KMS-11 (cell line): ENCODE results near the gene DDIT3.

Experiments
- H2AFZ ChIP-seq: fragments of 200-600 bp; sonication (generic); 2 replicates; pipeline ENCODE4 v1.6.1; 2016; ENCODE audit warnings: antibody characterized with exemption, mixed run types, low read depth
- H3K27ac ChIP-seq: fragments of 200-600 bp; sonication (generic); 2 replicates; pipeline ENCODE4 v1.6.1; 2016; ENCODE audit warnings: mild to moderate bottlenecking, mixed run types
- H3K27me3 ChIP-seq: fragments of 200-600 bp; sonication (generic); 2 replicates; pipeline ENCODE4 v1.6.1; 2017; ENCODE audit warnings: mild to moderate bottlenecking, low read depth, mixed run types, moderate library complexity; ENCODE audit not compliant: insufficient read depth
- H3K36me3 ChIP-seq: fragments of 200-600 bp; sonication (generic); 2 replicates; pipeline ENCODE4 v1.6.1; 2017; ENCODE audit warnings: mild to moderate bottlenecking, mixed run types; ENCODE audit not compliant: insufficient read depth
- H3K4me1 ChIP-seq: fragments of 200-600 bp; sonication (generic); 2 replicates; pipeline ENCODE4 v1.6.1; 2016; ENCODE audit warnings: mild to moderate bottlenecking, low read depth, mixed run types; ENCODE audit not compliant: poor library complexity, severe bottlenecking
- H3K4me2 ChIP-seq: fragments of 200-600 bp; sonication (generic); 2 replicates; pipeline ENCODE4 v1.7.0; 2016; ENCODE audit warnings: mild to moderate bottlenecking, mixed run types
- H3K4me3 ChIP-seq: fragments of 200-600 bp; sonication (generic); IDR thresholded peaks from 2 replicates; pipeline ENCODE4 v1.6.1; 2017; ENCODE audit warnings: low read depth, low read length, mixed read lengths; ENCODE audit not compliant: insufficient read depth
- H3K79me2 ChIP-seq: fragments of 200-600 bp; sonication (generic); 2 replicates; pipeline ENCODE4 v1.6.1; 2016; ENCODE audit warnings: low read depth, mixed run types; ENCODE audit not compliant: insufficient read depth
- H3K9ac ChIP-seq: fragments of 200-600 bp; sonication (generic); 2 replicates; pipeline ENCODE4 v1.6.1; 2016; ENCODE audit warnings: mild to moderate bottlenecking, mixed run types
- H4K20me1 ChIP-seq: fragments of 200-600 bp; sonication (generic); 2 replicates; pipeline ENCODE4 v1.6.1; 2016; ENCODE audit warnings: mild to moderate bottlenecking, mixed run types; ENCODE audit not compliant: insufficient read depth
- TF ChIP-seq, protein P1 (sequence below): fragments of 200-600 bp; sonication (generic); conservative IDR thresholded peaks from 2 replicates; pipeline ENCODE4 v1.6.1; 2017; ENCODE audit warnings: low read depth, mild to moderate bottlenecking, antibody characterized with exemption, low read length, moderate library complexity, mixed read lengths

The DDIT3 gene

DNA sequence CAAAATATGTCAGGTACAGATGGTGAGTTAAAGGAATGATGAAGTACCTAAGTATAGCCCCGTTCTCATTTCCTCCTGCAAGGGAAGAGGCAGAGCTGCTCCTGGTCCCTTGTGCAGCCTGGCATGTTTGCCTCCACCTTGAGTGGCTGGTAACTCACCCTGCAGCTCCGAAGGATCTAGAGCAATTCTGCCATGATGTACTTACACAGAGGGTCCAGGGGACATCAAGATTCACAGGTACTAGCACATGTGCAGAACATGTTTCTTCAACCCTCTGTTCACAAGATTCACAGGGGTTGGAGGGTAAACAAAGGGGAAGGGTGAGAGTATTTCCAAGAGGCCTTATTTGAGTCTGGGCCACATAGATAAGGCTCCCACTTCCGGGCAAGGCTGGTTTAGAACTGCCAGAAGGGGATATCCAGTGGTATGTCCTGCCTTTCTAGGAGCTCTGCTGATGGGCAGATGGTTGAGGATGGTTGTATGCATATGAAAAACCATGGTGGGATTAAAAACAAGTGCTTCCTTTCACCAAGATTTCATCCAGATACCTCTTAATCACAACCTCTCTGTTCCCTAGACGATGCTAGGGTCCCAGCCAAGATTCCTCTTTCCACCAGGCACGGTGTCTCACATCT lies 18.9 kb upstream of the DDIT3 start:
- no peak overlapping the region for H3K27ac ChIP-seq
- H2AFZ ChIP-seq = no peak overlapping the region
- H3K79me2 ChIP-seq = no peaks in the 10 kb centered on the region
- H3K4me1 ChIP-seq = no peaks in the 10 kb centered on the region
- H3K4me3 ChIP-seq = no peak overlapping the region
- H3K4me2 ChIP-seq = no peak overlapping the region
- no peaks in the 10 kb centered on the region for H3K27me3 ChIP-seq
- TF ChIP-seq, protein P1, sequence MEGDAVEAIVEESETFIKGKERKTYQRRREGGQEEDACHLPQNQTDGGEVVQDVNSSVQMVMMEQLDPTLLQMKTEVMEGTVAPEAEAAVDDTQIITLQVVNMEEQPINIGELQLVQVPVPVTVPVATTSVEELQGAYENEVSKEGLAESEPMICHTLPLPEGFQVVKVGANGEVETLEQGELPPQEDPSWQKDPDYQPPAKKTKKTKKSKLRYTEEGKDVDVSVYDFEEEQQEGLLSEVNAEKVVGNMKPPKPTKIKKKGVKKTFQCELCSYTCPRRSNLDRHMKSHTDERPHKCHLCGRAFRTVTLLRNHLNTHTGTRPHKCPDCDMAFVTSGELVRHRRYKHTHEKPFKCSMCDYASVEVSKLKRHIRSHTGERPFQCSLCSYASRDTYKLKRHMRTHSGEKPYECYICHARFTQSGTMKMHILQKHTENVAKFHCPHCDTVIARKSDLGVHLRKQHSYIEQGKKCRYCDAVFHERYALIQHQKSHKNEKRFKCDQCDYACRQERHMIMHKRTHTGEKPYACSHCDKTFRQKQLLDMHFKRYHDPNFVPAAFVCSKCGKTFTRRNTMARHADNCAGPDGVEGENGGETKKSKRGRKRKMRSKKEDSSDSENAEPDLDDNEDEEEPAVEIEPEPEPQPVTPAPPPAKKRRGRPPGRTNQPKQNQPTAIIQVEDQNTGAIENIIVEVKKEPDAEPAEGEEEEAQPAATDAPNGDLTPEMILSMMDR = no peak
- no peaks in the 10 kb centered on the region for H4K20me1 ChIP-seq
- H3K36me3 ChIP-seq = peaks cover 5% of the 10 kb centered on the region; the same call in 1 of the 2 replicates
- H3K9ac ChIP-seq = no peak overlapping the region

DNA sequence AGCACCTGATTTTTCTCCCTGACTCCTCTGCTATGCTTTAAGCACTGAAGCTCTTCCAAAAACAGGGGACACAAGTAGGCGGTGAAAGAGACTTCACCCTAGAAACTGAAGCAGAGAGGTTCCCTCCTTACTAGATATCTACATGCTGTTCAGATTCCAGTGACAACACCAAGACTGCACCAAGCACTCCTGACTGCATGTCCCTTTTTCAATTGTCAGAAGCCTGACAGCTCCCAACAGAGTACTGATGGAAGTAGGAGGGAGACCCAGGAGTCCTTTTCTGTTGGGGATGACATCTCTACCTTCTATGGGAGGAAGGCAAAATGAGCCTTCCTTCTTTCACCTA lies 16.3 kb upstream of the DDIT3 start:
- no peaks in the 10 kb centered on the region for H3K27me3 ChIP-seq
- peaks cover 10% of the 10 kb centered on the region; the same call in 1 of the 2 replicates for H3K36me3 ChIP-seq
- H3K4me3 ChIP-seq = no peak overlapping the region
- no peak overlapping the region for H2AFZ ChIP-seq
- H3K79me2 ChIP-seq = no peaks in the 10 kb centered on the region
- TF ChIP-seq, protein P1 = no peak
- H3K4me2 ChIP-seq = no peak overlapping the region
- no peak overlapping the region for H3K27ac ChIP-seq
- H3K4me1 ChIP-seq = no peaks in the 10 kb centered on the region
- H4K20me1 ChIP-seq = no peaks in the 10 kb centered on the region
- no peak overlapping the region for H3K9ac ChIP-seq

DNA sequence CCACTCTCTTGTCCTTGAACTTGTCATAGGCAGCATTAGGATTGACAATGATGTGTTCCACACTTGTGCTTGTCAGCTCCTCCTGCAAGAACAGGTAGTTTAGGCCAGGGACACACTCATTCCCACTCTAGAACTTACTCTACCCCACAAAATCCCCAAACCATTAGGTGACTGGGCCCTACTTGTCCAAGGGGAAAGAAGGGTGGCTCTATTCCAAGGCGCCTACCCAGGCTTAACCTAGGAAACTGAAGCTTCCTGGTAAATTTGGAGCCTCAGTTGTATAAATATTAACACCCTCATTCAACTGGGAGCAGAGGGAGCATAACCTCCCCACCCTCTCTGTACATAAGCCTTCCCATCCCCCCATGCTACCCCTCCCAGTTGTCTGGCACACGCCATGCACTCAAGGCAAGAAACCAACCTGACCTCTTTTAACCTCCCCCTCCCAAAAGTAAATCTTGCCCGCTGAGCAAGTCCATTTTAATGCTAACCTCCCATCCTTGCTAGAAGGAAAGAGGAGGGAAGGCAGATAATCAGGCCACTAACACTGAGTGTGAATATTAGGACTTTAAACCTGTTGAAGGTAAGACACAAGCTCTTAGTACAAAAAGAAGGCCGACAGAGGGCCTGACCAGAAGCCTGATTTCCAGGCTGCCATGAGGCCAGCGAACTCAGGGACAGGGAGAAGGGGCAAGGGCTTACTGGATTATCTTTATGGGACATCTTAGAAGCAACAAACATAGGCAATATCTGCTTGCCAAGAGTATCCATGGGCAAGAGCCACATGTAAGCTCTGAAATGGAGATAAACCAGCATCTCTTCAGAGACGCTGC lies 15.7 kb upstream of the DDIT3 start:
- Histone ChIP-seq H3K79me2 (no peaks in the 10 kb centered on the region), H3K4me1 (no peaks in the 10 kb centered on the region), H2AFZ (no peak overlapping the region), H3K27me3 (no peaks in the 10 kb centered on the region), H3K9ac (no peak overlapping the region), H3K4me3 (no peak overlapping the region), H3K36me3 (peaks cover 10% of the 10 kb centered on the region; the same call in 1 of the 2 replicates), H4K20me1 (no peaks in the 10 kb centered on the region), H3K4me2 (no peak overlapping the region), H3K27ac (no peak overlapping the region)
- TF ChIP-seq, protein P1 = no peak

DNA sequence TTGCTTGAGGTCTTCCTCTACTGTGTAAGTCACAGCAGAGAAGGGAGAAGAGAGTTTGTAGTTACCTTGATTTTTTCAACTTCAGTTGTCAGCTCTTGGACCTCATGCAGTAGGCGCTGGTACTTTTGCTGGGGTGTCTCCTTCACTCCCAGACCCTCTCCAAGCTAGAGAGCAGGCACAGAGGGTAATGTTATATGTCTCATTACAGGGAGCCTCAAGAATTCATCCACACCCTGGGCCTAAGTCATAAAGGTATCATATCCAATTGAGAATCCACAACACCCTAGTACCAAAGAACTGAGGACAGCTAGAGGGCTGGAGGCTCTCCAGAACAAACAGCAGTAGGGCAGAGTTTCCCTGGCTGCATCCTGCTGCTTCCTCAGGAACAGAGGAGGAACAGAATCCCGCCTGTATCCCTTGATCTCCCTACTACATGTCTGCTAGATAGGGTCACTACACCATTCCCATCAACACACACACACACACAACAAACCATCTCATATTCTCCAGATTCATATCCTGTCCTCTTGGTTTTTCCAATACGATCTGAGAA lies 14.8 kb upstream of the DDIT3 start:
- Histone ChIP-seq H2AFZ (no peak overlapping the region), H3K4me2 (no peak overlapping the region), H3K27me3 (no peaks in the 10 kb centered on the region), H3K27ac (no peak overlapping the region), H3K79me2 (no peaks in the 10 kb centered on the region), H3K4me3 (no peak overlapping the region), H3K4me1 (no peaks in the 10 kb centered on the region), H3K9ac (no peak overlapping the region), H4K20me1 (no peaks in the 10 kb centered on the region), H3K36me3 (peaks cover 10% of the 10 kb centered on the region; the same call in 1 of the 2 replicates)
- TF ChIP-seq, protein P1 = no peak
